GM13977 (cell line): ENCODE data around the gene NOS1AP.
"Not testable (repeated sequence)": the region's sequence is repeated elsewhere in the genome, so short reads cannot be mapped to it uniquely, and the experiment has no call there.

Experiments used
- DNase-seq: peaks from one replicate; pipeline ENCODE4 v3.0.0; 2012; ENCODE audit warnings: low spot score
- in situ Hi-C: fragments of 300-500 bp; cut with MboI; formaldehyde crosslinking; loops from one replicate; pipeline ENCODE4 v1.12.0; 2022; ENCODE audit warnings: low sequenced_read_pairs, low pct_unique_long_range_greater_than_20kb, mixed read lengths, inconsistent platforms; ENCODE audit not compliant: unreplicated experiment
- TF ChIP-seq, protein P1 (sequence below): IDR thresholded peaks from 2 replicates; pipeline ENCODE4 v1.5.1; 2012; ENCODE audit warnings: mild to moderate bottlenecking, control low read depth; ENCODE audit not compliant: insufficient read depth; ENCODE audit errors: extremely low read depth, missing control alignments

The NOS1AP gene

DNA sequence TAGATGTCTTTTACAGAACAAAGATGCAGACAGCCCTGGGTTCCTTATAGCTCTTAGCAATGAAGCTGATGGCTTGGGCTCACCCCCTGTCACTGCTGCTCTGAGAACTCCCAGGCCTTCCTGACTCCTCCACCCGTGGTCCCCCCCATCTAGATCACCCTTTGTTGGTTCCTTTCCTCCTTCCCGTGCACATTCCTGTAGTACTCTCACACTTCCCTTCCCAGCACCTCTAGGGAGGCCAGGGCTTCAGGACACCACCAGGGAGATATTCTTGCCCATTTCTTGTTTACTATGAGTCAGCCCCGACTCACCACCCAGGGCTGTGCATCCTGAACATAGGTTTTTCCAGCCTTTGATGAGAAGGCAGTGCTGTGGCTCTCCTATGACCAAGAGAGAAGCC, 14.4 kb upstream of the NOS1AP start:
- DNase-seq: no peak
- TF ChIP-seq, protein P1, sequence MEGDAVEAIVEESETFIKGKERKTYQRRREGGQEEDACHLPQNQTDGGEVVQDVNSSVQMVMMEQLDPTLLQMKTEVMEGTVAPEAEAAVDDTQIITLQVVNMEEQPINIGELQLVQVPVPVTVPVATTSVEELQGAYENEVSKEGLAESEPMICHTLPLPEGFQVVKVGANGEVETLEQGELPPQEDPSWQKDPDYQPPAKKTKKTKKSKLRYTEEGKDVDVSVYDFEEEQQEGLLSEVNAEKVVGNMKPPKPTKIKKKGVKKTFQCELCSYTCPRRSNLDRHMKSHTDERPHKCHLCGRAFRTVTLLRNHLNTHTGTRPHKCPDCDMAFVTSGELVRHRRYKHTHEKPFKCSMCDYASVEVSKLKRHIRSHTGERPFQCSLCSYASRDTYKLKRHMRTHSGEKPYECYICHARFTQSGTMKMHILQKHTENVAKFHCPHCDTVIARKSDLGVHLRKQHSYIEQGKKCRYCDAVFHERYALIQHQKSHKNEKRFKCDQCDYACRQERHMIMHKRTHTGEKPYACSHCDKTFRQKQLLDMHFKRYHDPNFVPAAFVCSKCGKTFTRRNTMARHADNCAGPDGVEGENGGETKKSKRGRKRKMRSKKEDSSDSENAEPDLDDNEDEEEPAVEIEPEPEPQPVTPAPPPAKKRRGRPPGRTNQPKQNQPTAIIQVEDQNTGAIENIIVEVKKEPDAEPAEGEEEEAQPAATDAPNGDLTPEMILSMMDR: no peak
- in situ Hi-C loops: no loop called here

DNA sequence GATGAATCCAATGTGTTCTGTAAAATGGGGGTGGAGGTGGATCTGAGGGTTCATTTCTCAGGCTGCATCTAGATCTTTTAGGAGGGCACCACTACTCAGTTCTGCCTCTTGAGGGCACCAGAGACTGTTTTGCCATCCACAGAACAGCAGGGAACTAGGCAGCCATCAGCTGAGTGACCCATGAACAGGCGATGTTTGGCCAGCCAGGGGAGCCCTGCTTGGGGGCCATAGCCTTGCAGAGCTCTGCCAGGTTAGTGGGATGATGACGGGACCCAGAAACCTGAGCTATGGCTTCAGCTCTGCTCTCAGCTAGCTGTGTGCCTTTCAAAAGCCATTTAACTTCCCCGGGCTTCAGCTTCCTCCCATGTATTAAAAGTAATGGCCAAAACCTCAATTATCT, 13.4 kb upstream of the NOS1AP start:
- TF ChIP-seq, protein P1: peak; percentile 77
- in situ Hi-C loops: no loop called here
- peak; percentile 51 for DNase-seq

GRCh38 chr1:162056579-162056978, 12.9 kb upstream of the NOS1AP start:
- no peak for DNase-seq
- in situ Hi-C loops: no loop called here
- TF ChIP-seq, protein P1: no peak

- no peak for DNase-seq
- in situ Hi-C loops: no loop called here
- TF ChIP-seq, protein P1: no peak
These were observed 9.8 kb upstream of the NOS1AP start for GRCh38 chr1:162059721-162060120.

DNA sequence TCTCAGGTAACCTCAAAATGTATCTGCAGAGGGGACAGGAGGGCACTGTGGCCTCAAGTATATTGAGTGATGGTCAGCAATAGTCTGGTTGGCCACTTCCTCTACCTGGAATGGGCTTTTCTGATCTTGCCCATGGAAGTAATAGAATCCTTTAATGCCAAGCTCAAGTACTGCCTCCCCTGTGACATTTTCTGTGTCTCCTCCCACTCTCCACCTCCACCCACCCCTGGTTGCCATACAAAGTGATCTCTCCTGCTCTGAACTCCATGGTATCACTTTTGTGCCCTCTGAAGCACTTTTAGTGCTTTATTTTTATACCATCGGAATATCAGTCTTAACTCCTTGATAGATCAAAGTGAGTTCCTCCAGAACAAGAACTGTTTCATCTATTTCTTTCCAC, 9.2 kb upstream of the NOS1AP start:
- no peak for DNase-seq
- TF ChIP-seq, protein P1: no peak
- in situ Hi-C loops: no loop called here

DNA sequence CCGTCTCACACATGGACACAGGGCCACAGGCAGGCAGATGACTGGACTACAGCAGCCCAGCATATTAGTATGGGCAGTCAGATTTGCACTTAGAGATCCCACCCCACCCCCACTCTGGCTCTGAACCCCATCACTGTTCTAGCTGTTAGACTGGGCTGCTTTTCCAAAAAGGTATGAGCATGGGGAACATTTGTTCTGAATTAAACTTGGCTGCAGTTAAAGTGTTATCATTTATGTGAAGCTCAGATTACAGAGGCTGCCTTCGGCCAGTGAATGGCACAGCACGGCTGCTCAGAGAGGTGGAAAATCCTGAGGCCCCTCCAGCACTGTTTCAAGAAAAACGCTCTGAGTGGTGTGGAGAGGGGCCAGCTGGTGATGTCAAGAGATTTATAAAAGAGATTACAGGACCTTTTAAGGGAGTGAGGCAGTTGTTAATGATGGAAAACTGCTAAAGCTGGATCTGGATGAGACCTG, 6.9 kb upstream of the NOS1AP start:
- DNase-seq: no peak
- in situ Hi-C loops: no loop called here
- TF ChIP-seq, protein P1: no peak

GRCh38 chr1:162065016-162065415, 4.5 kb upstream of the NOS1AP start:
- TF ChIP-seq, protein P1: no peak
- in situ Hi-C loops: no loop called here
- no peak for DNase-seq

DNA sequence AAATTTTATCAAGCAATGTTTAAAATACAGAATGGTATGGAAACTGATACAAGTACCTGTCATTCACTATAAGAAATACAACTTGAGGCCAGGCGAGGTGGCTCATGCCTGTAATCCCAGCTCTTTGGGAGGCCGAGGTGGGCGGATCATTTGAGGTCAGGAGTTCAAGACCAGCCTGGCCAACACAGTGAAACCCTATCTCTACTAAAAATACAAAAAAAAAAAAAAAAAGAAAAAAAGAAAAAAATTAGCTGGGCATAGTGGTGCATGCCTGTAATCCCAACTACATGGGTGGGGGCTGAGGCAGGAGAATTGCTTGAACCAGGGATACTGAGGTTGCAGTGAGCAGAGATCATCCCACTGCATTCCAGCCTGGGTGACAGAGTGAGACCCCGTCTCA, 2.7 kb upstream of the NOS1AP start:
- in situ Hi-C loops, DNase-seq: not testable (repeated sequence)
